SU-DHL-6 (cell line): ENCODE data around the gene SPCS3.

Source experiments
- H2AFZ ChIP-seq: fragments of 200-600 bp; sonication (generic); 2 replicates; pipeline ENCODE4 v1.6.1; 2014; ENCODE audit warnings: low read depth, mild to moderate bottlenecking, moderate library complexity, mixed read lengths, antibody characterized with exemption, low read length; ENCODE audit not compliant: severe bottlenecking
- H3F3A ChIP-seq: fragments of 200-600 bp; shearing (Covaris generic); 2 replicates; pipeline ENCODE4 v1.6.0; 2016; ENCODE audit warnings: antibody characterized with exemption, mild to moderate bottlenecking; ENCODE audit not compliant: insufficient read depth
- H3K27ac ChIP-seq: fragments of 200-600 bp; sonication (generic); 2 replicates; pipeline ENCODE4 v1.5.1; 2016; ENCODE audit warnings: low read depth, mild to moderate bottlenecking, low read length, moderate library complexity, mixed read lengths
- H3K27me3 ChIP-seq: fragments of 200-600 bp; sonication (generic), shearing (Covaris generic); 2 replicates; pipeline ENCODE4 v1.6.0; 2014; ENCODE audit warnings: mild to moderate bottlenecking, low read length
- H3K36me3 ChIP-seq: fragments of 200-600 bp; sonication (generic); 2 replicates; pipeline ENCODE4 v1.6.1; 2014; ENCODE audit warnings: mild to moderate bottlenecking, low read length, mixed read lengths
- H3K4me2 ChIP-seq: fragments of 300-600, 200-600 bp; shearing (Covaris generic), sonication (generic); 2 replicates; pipeline ENCODE4 v1.6.0; 2014; ENCODE audit warnings: low read length, low read depth, mild to moderate bottlenecking; ENCODE audit not compliant: poor library complexity, severe bottlenecking
- H3K4me3 ChIP-seq: fragments of 200-600 bp; sonication (generic); 2 replicates; pipeline ENCODE4 v1.5.1; 2014; ENCODE audit warnings: antibody characterized with exemption, low read length, mild to moderate bottlenecking, mixed read lengths; ENCODE audit not compliant: insufficient read depth, poor library complexity, severe bottlenecking
- H3K79me2 ChIP-seq: fragments of 200-600 bp; sonication (generic); 2 replicates; pipeline ENCODE4 v1.6.1; 2014; ENCODE audit warnings: mild to moderate bottlenecking, low read length, moderate library complexity; ENCODE audit not compliant: insufficient read depth
- H3K9ac ChIP-seq: fragments of 200-600 bp; sonication (generic); 2 replicates; pipeline ENCODE4 v1.7.0; 2014; ENCODE audit warnings: mild to moderate bottlenecking, low read length
- H3K9me2 ChIP-seq: fragments of 200-600 bp; sonication (generic); replicated peaks from 2 replicates; pipeline ENCODE4 v1.6.1; 2014; ENCODE audit warnings: low read length; ENCODE audit not compliant: insufficient read depth
- H3K9me3 ChIP-seq: fragments of 200-600 bp; sonication (generic); 2 replicates; pipeline ENCODE4 v1.6.1; 2014; ENCODE audit warnings: low read length, mixed read lengths; ENCODE audit not compliant: insufficient read depth
- H4K20me1 ChIP-seq: fragments of 200-600 bp; sonication (generic); 2 replicates; pipeline ENCODE4 v1.6.1; 2014; ENCODE audit warnings: low read depth, mild to moderate bottlenecking, antibody characterized with exemption, low read length, moderate library complexity, mixed read lengths
- EZH2phosphoT487 ChIP-seq: fragments of 200-600 bp; sonication (generic), shearing (Covaris generic); conservative IDR thresholded peaks from 2 replicates; pipeline ENCODE4 v1.6.1; 2018; ENCODE audit warnings: mild to moderate bottlenecking, antibody characterized with exemption, low read length, moderate library complexity, mixed read lengths
- TF ChIP-seq, protein P1 (sequence below): fragments of 200-600 bp; sonication (generic); IDR thresholded peaks from one replicate; pipeline ENCODE4 v1.5.1; 2017; ENCODE audit warnings: antibody characterized with exemption, mild to moderate bottlenecking, low read length, moderate library complexity; ENCODE audit not compliant: insufficient read depth, poor library complexity, severe bottlenecking

The SPCS3 gene

DNA sequence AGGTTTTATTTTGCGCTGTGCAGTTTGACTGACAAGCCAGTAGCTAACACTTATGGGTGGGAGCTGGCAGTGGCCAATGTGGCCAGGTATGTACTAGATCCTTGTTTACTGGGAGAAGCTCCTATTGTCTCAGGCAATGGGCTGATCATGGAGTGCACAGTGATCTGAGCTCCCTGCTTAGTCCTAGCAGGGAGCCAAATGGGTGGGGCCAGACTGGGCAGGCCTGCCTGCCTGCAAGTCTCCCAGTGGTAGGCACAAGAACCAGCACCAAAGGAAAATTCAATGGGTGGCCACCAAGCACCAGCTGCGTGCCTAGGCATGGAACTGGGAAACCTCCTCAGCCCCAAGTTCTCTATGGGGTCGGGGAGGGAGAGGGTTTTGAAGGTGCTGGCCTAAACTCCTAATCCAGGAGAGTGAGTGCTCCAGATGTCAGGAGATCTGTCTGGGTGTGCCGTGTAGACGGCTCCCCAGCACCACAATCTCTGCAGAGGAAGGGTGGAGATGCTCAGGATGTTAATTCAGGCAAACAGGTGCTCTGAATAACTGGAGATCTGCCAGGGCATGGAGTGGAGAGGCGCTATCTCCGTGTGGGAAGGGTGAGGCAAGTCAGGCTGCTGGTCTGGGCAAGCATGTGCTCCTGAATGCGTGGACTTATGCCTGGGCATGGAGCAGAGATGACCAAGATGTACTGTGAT lies 48.2 kb downstream of the SPCS3 start:
- Histone ChIP-seq H3K27me3 (no peaks in the 10 kb centered on the region), H3K9me3 (no peaks in the 10 kb centered on the region), H3K4me3 (no peak overlapping the region), H3K27ac (no peak overlapping the region), H4K20me1 (no peaks in the 10 kb centered on the region), H3K9ac (no peak overlapping the region), H3K79me2 (no peaks in the 10 kb centered on the region), H2AFZ (no peak overlapping the region), H3K9me2 (no peaks in the 10 kb centered on the region), H3K36me3 (no peaks in the 10 kb centered on the region), H3K4me2 (no peak overlapping the region), H3F3A (no peaks in the 10 kb centered on the region)
- TF ChIP-seq, protein P1, sequence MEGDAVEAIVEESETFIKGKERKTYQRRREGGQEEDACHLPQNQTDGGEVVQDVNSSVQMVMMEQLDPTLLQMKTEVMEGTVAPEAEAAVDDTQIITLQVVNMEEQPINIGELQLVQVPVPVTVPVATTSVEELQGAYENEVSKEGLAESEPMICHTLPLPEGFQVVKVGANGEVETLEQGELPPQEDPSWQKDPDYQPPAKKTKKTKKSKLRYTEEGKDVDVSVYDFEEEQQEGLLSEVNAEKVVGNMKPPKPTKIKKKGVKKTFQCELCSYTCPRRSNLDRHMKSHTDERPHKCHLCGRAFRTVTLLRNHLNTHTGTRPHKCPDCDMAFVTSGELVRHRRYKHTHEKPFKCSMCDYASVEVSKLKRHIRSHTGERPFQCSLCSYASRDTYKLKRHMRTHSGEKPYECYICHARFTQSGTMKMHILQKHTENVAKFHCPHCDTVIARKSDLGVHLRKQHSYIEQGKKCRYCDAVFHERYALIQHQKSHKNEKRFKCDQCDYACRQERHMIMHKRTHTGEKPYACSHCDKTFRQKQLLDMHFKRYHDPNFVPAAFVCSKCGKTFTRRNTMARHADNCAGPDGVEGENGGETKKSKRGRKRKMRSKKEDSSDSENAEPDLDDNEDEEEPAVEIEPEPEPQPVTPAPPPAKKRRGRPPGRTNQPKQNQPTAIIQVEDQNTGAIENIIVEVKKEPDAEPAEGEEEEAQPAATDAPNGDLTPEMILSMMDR: no peak
- TF ChIP-seq EZH2phosphoT487: no peak

DNA sequence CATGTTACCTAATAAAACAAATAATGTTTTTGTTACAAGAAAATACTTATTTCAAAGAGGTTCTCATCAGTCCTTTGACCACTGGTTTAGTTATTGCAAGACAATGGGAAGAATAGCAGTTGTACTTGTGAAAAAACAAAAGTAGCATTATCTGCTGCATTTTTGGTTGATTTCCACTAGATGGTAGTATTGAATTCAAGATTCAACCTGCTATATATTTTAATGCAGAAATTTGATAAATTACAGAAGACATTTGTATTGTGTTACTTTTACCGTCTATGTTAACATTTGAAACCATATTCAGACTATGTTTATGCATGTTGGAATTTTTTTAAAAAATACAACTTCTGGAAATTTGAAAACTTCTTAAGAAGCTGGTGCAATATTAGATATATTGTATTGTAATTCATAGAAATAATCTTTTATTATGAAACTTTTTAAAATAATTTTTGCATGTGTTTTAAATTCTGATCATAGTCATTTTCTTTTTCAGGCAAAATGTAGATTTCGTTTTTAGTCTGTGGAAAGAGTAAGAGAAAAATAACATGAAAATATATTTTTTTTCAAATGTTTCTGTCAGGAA lies 56.4 kb downstream of the SPCS3 start:
- H4K20me1 ChIP-seq: no peaks in the 10 kb centered on the region
- no peaks in the 10 kb centered on the region for H3K9me2 ChIP-seq
- no peaks in the 10 kb centered on the region for H3K36me3 ChIP-seq
- H3K27ac ChIP-seq: no peak overlapping the region
- TF ChIP-seq, protein P1: peak; percentile 39
- TF ChIP-seq EZH2phosphoT487: no peak
- no peaks in the 10 kb centered on the region for H3K27me3 ChIP-seq
- H3K4me2 ChIP-seq: no peak overlapping the region
- no peaks in the 10 kb centered on the region for H3F3A ChIP-seq
- no peaks in the 10 kb centered on the region for H3K79me2 ChIP-seq
- no peak overlapping the region for H3K9ac ChIP-seq
- no peaks in the 10 kb centered on the region for H3K9me3 ChIP-seq
- no peak overlapping the region for H3K4me3 ChIP-seq
- no peak overlapping the region for H2AFZ ChIP-seq

DNA sequence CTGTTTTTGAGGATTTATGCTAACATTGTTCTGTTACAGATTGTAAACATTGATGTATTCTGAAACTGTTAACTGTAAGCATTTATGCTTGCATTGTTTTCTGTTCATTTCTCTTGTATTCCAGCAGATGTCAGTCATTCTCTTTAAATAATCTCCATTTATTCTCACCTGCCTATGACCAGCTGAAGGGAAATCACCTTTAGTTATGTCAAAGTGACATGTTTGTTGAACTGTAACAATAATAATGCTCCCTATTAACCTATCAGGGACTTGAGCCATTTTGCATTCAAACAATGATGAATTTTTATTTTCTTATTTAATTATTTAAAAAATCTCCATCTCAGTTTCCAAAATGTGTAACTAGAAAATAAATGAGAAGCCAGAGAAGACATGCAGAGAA lies 58.0 kb downstream of the SPCS3 start:
- no peaks in the 10 kb centered on the region for H3K36me3 ChIP-seq
- no peak overlapping the region for H3K9ac ChIP-seq
- H3K9me3 ChIP-seq: no peaks in the 10 kb centered on the region
- H3K79me2 ChIP-seq: no peaks in the 10 kb centered on the region
- H3K27me3 ChIP-seq: no peaks in the 10 kb centered on the region
- no peak overlapping the region for H3K4me3 ChIP-seq
- H3F3A ChIP-seq: no peaks in the 10 kb centered on the region
- TF ChIP-seq, protein P1: peak; percentile 32
- TF ChIP-seq EZH2phosphoT487: no peak
- H3K9me2 ChIP-seq: no peaks in the 10 kb centered on the region
- H4K20me1 ChIP-seq: no peaks in the 10 kb centered on the region
- H3K4me2 ChIP-seq: no peak overlapping the region
- H2AFZ ChIP-seq: no peak overlapping the region
- no peak overlapping the region for H3K27ac ChIP-seq
